Astrocyte of the spinal cord (primary cell): Measurements from ENCODE around the gene CCL21.
A peak's percentile ranks its signal among the peaks of the same experiment; 100 is the strongest.
"Not testable (repeated sequence)": the region's sequence is repeated elsewhere in the genome, so short reads cannot be mapped to it uniquely, and the experiment has no call there.

Experiments used
- DNase-seq: peaks from one replicate; pipeline ENCODE4 v3.0.0; 2011; ENCODE audit warnings: low read depth, low spot score
- H3K4me3 ChIP-seq: 2 replicates; pipeline ENCODE4 v1.5.1; 2011; ENCODE audit warnings: low read depth, mild to moderate bottlenecking, low read length, moderate library complexity
- in situ Hi-C: cut with HindIII; loops from 2 replicates; pipeline ENCODE4 v1.10.0; 2017; ENCODE audit warnings: low sequenced_read_pairs
- TF ChIP-seq, protein P1 (sequence below): IDR thresholded peaks from 2 replicates; pipeline ENCODE4 v1.5.1; 2012; ENCODE audit warnings: low read depth, mild to moderate bottlenecking, low read length, inconsistent platforms

Gene CCL21, protein sequence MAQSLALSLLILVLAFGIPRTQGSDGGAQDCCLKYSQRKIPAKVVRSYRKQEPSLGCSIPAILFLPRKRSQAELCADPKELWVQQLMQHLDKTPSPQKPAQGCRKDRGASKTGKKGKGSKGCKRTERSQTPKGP

DNA sequence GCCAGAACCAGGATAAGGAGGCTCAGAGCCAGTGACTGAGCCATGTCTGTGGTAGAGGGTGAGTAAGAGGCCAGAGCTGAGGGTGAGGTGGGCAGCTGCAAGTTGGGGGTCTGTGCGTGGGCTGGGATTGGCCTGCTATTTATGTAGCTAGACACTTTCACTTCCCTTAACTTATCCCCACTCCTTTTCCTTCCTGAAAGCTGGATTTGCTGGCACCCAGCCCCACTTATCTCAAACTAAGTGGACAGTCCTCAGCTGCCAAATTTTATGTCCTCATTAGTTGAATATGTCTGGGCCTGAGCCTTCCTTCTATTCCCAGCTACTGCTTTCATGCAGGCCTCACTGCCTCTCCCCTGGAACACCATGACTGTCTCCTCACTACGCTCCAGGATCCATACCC, at the start of gene CCL21:
TSS of gene CCL21 (minus strand) at position 114 of the 400 bp plus-strand sequence. CDS start at position 44, 70 bp downstream.
- in situ Hi-C loops, result no loop called here
- no peak within 1 kb of the TSS for H3K4me3 ChIP-seq
- TF ChIP-seq, protein P1, sequence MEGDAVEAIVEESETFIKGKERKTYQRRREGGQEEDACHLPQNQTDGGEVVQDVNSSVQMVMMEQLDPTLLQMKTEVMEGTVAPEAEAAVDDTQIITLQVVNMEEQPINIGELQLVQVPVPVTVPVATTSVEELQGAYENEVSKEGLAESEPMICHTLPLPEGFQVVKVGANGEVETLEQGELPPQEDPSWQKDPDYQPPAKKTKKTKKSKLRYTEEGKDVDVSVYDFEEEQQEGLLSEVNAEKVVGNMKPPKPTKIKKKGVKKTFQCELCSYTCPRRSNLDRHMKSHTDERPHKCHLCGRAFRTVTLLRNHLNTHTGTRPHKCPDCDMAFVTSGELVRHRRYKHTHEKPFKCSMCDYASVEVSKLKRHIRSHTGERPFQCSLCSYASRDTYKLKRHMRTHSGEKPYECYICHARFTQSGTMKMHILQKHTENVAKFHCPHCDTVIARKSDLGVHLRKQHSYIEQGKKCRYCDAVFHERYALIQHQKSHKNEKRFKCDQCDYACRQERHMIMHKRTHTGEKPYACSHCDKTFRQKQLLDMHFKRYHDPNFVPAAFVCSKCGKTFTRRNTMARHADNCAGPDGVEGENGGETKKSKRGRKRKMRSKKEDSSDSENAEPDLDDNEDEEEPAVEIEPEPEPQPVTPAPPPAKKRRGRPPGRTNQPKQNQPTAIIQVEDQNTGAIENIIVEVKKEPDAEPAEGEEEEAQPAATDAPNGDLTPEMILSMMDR, result no peak
- DNase-seq, result no peak

DNA sequence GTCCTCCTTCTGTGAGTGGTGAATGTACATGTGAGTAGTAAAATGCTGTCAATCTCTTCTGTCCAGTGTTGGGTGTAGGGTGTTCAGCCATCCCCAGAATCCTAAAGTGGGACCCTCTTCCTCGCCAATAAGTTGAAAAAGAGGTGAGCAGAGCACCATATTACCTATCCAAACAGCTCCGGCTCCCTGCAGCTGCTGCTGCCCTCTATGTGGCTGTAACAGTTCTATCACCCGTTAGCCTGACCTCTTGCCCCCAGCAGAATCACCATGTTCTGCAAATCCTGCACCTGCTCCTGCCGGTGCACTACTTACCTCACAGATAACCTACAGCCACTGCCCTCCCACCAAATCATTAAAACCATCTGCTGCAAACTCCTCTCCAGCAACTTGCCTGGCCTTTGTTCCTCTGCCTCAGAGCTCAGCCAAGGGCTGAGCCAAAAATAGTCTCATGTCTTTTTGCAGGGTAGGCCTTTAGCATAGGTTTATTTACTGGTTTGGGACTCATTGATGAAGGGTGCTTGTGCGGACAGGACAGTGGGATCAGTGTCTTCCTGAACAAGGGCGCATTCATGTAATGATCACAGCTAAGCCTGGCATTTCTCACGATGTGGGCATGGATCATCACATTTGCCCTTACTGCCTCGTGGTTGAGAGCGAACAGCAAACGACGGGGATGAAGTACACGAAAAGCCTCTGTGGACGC, 49.6 kb upstream of the CCL21 start:
- DNase-seq, result no peak
- TF ChIP-seq, protein P1, result no peak
- in situ Hi-C loops, result no loop called here
- no peak overlapping the region for H3K4me3 ChIP-seq

DNA sequence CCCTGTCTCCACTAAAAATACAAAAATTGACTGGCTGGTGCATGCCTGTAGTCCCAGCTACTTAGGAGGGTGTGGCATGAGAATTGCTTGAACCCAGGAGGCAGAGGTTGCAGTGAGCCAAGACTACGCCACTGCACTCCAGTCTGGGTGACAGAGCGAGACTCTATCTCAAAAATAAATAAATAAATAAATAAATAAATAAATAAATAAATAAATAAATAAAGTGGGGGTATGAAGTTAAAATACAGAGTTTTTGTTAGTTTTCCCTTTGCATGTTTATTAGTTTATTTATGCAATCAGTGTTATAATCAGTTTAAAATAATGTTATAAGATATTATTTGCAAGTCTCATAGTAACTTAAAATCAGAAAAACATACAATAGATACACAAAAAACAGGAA, 40.4 kb upstream of the CCL21 start:
- in situ Hi-C loops, H3K4me3 ChIP-seq, DNase-seq: not testable (repeated sequence)

DNA sequence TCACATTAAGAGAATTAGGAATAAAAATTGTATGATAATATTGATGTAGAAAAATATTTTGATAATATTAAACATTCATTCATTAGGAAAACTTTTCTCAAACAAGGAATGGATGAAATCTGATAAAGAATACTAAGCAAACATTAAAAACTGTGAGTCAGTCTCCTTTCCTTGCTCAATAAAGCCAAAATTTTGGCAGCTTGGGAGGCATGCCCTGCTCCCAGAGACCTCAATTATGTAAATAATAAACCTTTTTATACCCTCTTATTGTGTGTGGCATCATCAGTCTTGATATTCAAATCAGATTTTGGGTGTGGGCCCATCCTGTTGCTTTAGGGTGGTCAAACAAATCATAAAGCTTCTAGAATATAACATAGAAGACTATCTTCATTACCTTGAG, 36.6 kb upstream of the CCL21 start:
- no peak overlapping the region for H3K4me3 ChIP-seq
- DNase-seq, result no peak
- TF ChIP-seq, protein P1, result no peak
- in situ Hi-C loops, result no loop called here

DNA sequence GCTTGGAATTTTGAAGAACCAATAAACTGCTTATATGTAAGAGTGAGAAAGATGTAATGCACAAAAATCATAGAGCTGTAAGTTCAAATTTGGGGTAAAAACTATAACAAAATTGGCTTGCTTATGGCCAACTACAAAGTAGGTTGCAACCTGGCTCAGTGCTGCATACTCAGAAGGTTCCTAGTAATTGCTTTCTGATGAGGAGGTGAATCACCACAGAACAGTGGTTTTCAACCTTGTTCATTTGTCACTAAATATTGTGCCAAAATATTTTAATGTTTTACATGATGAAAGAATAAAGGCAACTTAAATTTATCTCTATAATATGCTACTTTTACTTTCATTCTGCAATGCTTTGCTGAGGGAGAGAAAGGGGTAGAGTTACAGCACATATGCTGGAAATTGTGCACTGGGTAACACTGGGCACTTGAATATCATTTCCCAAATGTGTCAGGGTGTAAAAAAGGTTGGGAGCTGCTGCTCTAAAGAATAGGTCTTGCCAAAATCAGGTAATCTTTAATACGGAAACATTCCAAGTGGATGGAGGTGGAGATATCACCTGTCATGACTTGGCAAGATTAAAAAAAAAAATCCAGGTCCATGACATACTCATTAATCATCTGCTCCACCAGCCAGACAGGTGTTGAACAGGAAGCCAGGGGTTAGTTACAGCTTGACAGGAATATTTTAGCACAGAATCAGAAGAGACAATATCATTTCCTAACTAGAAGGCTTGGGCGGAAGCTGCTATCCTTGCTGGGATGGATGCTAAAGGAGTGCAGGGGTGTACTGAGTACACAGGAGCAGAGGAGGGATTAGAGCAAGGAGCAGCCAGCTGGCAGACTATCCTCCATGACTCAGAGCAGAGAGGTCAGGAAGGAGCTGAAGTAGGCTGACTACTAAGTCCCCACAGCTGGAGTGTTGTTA, 34.6 kb upstream of the CCL21 start:
- H3K4me3 ChIP-seq, result no peak overlapping the region
- TF ChIP-seq, protein P1, result no peak
- in situ Hi-C loops, result no loop called here
- peak; percentile 13 for DNase-seq

DNA sequence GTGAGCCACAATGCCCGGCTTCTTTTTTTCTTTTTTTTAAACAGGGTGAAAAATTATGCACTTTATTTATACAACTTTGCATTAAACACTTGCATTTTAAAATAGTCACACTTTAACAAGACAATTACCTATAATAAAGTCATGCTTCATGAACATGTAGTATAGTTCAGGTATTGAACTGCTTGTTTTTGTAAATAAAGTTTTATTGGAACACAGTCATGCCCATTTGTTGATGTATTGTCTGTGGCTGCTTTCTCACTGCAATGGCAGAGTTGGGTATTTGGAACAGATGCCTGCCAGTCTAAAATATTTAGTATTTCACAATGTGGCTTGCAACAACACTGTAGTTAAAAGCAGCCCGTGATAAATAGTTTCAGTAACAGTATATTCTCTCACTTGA, 32.8 kb upstream of the CCL21 start:
- in situ Hi-C loops, result no loop called here
- H3K4me3 ChIP-seq, result no peak overlapping the region
- DNase-seq, result no peak
- TF ChIP-seq, protein P1, result no peak
